SJSA1 (cell line): ENCODE results near the gene SPSB1. TPM values are rescaled to one million over a fixed set of nuclear protein-coding genes. Genes with fewer than 3 reads are reported as not detected.

Experiments used
- DNase-seq, 2 experiments: peaks; one replicate each; pipeline ENCODE4 v3.0.0-alpha.2; 2015 to 2020; ENCODE audit warnings: low spot score in 2 of 2, low read depth in 1 of 2
- H3K27ac ChIP-seq: fragments of 250-450 bp; sonication (Bioruptor Pico); 2 replicates; pipeline ENCODE4 v1.5.1; 2020; ENCODE audit warnings: mild to moderate bottlenecking, moderate library complexity
- H3K27me3 ChIP-seq: fragments of 250-450 bp; sonication (Bioruptor Pico); replicated peaks from 2 replicates; pipeline ENCODE4 v1.5.1; 2020; ENCODE audit warnings: mild to moderate bottlenecking, moderate library complexity
- H3K36me3 ChIP-seq: fragments of 250-450 bp; sonication (Bioruptor Pico); 2 replicates; pipeline ENCODE4 v1.5.1; 2020; ENCODE audit warnings: mild to moderate bottlenecking
- H3K4me1 ChIP-seq: fragments of 250-450 bp; sonication (Bioruptor Pico); replicated peaks from 2 replicates; pipeline ENCODE4 v1.6.1; 2021; ENCODE audit warnings: mild to moderate bottlenecking
- H3K4me3 ChIP-seq: fragments of 250-450 bp; sonication (Bioruptor Pico); 2 replicates; pipeline ENCODE4 v1.5.1; 2020; ENCODE audit warnings: mild to moderate bottlenecking
- H3K9me3 ChIP-seq: fragments of 250-450 bp; sonication (Bioruptor Pico); replicated peaks from 2 replicates; pipeline ENCODE4 v1.5.1; 2020; ENCODE audit warnings: mild to moderate bottlenecking
- total RNA-seq: library from RNA; depleted of rRNA; stranded (reverse); fragments of >200 nt; shearing (Covaris generic); gene quantifications from 2 replicates; pipeline ENCODE4 v1.2.3, GENCODE V29; 2014

The SPSB1 gene
- total RNA-seq, 1 experiment from 2014 or later = 24.4 TPM

DNA sequence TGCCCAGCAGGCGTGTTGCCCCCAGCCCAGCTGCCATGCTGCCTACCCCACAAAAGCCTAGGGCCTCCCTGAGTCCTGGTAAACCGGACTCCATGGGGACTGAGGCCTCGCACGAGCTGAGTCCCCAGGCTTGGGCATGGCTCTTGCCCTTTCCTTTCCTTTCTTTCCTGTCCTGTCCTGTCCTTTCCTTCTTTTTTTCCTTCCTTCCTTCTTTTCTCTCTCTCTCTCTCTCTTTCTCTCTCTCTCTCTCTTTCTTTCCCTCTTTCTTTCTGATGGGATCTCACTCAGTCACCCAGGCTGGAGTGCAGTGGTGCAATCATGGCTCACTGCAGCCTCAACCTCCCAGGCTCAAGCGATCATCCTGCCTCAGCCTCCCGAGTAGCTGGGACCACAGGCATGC lies 104.4 kb downstream of the SPSB1 start:
- Histone ChIP-seq H3K36me3 (no peaks in the 10 kb centered on the region), H3K9me3 (no peaks in the 10 kb centered on the region; the same call in 1 of the 2 replicates), H3K27me3 (no peaks in the 10 kb centered on the region), H3K27ac (no peak overlapping the region), H3K4me3 (no peak overlapping the region), H3K4me1 (peaks cover 42% of the 10 kb centered on the region)
- DNase-seq = no peak

DNA sequence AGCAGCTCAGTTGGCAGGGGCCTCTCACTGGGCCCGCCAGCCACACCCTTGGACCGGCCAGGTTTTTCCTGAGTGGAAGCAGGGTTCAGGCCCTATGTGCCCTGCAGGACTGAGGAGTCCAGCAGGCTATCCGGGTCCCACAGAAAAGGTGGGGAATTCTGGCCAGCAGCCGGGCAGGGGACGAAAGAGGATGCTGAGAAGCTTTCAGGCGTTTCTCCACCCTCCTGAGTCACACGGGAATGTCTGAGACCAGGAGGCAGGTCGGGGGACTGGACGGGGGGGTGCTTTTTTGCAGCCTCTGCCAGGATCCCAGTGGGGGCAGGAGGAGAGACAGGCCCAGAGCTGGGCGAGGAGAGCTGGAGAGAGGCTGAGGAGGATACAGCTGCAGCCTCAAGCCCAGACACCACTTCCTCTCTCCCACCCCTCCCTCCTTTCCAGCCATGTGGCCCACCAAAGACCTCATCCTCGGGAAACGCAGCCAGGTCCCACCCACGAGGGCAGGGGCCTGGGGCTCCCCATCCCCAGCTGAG lies 105.4 kb downstream of the SPSB1 start:
- Histone ChIP-seq H3K9me3 (no peaks in the 10 kb centered on the region; the same call in 1 of the 2 replicates), H3K27ac (no peak overlapping the region), H3K36me3 (no peaks in the 10 kb centered on the region), H3K4me1 (peaks cover 52% of the 10 kb centered on the region), H3K4me3 (no peak overlapping the region), H3K27me3 (no peaks in the 10 kb centered on the region)
- no peak for DNase-seq

DNA sequence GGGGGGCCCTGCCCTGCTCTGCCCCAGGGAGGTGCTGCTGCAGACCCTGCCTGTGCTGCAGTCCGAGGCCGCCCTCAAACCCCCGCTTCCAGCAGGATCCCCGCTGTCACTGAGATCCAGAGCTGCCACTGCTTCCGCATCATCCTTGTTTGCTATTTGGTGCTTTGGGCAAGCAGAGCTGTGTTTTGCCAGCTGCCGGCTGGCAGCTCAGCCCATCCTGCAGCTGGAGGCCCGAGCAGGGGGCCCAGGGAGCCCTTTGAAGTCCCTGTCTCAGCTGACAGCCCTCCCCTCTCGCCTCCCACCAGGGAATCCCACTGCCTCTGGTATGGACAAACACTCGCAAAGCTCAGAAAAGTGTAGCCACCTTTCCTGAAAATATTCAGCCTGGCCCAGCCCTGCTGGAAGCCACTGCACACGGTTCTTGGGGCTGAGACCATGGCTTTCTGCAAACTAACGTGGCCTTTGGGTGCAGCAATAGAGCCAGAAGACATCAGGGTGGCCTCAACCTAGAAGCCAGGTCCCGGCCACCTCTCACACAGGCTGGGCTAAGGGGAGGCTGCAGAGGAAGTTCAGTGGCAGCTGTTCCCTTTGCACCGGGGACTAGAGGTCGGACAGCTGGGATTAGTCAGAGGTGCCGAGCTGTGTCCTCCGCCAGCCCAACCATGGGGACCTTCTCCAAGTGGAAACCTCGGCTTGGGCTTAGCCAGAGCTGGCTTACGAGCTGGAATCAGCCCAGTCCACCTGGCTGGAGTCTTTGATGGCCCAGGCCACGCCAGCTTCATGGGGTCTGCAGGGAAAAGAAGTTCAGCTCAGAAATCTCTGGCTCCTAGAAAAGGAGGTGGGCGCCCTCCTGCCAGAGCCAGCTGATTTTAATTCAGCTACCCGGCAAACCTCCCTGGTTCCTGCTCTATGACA lies 107.1 kb downstream of the SPSB1 start:
- no peaks in the 10 kb centered on the region for H3K27me3 ChIP-seq
- peaks cover 66% of the 10 kb centered on the region for H3K4me1 ChIP-seq
- H3K4me3 ChIP-seq = no peak overlapping the region
- DNase-seq = no peak
- H3K27ac ChIP-seq = no peak overlapping the region
- no peaks in the 10 kb centered on the region for H3K36me3 ChIP-seq
- H3K9me3 ChIP-seq = no peaks in the 10 kb centered on the region; the same call in 1 of the 2 replicates

DNA sequence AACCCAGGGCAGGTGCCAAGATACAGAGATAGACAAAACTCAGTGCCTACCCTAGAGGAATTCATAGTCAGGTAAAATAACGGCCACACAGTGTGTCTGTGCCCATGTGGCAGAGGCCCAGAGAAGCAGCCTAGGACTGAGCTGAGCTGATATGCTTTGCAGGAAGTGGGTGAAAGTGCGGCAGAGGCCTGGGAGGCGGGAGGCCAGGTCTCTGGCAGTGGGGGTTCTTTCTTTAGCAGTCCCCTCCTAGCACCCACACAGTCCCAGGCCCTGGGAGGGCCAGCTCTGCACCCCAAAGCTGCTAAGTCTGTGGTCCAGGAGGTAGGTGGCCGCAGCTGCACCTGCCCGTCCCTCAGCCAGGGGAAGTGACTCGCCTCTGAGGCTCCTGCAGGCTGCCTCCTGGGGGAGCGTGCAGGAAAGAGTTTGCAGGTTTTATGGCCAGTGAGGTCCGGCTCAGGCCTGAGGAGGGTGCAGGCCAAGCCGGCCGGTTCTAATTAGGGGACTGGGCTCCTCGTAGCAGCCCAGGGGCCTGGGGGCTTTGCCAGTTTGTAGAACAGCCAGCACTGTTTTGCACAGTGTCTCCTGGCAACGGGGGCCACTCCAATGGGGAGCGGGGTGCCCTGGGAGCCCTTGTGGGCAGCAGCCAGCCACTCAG lies 107.9 kb downstream of the SPSB1 start:
- H3K9me3 ChIP-seq = no peaks in the 10 kb centered on the region; the same call in 1 of the 2 replicates
- peak in 1 of 2 experiments; percentile 31 for DNase-seq
- peaks cover 74% of the 10 kb centered on the region for H3K4me1 ChIP-seq
- H3K4me3 ChIP-seq = no peak overlapping the region
- no peaks in the 10 kb centered on the region for H3K36me3 ChIP-seq
- H3K27ac ChIP-seq = no peak overlapping the region
- no peaks in the 10 kb centered on the region for H3K27me3 ChIP-seq

DNA sequence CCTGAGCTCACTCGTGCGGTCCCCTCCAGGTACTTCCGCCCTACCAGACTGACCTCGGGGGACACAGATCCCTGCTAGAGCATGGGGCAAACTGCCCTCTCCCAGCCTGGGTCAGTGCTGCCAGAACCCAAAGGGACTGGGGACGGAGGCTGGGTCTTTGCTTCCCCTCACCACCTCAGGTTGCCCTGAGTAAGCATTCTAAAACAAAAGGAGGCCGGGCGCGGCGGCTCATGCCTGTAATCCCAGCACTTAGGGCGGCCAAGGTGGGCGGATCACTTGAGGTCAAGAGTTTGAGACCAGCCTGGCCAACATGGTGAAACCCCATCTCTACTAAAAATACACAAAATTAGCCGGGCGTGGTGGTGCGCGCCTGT lies 108.4 kb downstream of the SPSB1 start:
- DNase-seq = no peak
- Histone ChIP-seq H3K9me3 (no peaks in the 10 kb centered on the region; the same call in 1 of the 2 replicates), H3K4me3 (no peak overlapping the region), H3K27ac (0 out of 2 replicates have a peak overlapping the region, but pooled peaks have one; percentile 30), H3K36me3 (no peaks in the 10 kb centered on the region), H3K4me1 (peaks cover 76% of the 10 kb centered on the region), H3K27me3 (no peaks in the 10 kb centered on the region)

DNA sequence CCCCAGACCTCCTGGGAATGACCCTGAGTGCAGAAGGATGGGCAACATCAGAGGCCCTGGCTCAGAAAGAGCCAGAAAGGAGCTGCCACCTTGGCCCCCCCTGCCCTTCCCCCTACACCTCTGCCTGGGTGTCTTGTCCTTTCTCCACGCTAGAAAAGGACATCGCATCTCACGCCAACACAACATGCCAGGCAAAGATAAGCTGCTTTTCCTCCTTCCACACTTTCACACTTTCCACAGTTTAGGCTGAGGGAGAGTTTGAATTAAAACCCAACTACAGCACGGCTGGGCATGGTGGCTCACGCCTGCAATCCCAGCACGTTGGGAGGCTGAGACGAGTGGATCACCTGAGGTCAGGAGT lies 109.5 kb downstream of the SPSB1 start:
- no peaks in the 10 kb centered on the region for H3K27me3 ChIP-seq
- H3K4me1 ChIP-seq = peaks cover 77% of the 10 kb centered on the region
- H3K27ac ChIP-seq = peak overlapping the region; percentile 30
- H3K36me3 ChIP-seq = no peaks in the 10 kb centered on the region
- no peak overlapping the region for H3K4me3 ChIP-seq
- DNase-seq = no peak
- no peaks in the 10 kb centered on the region; the same call in 1 of the 2 replicates for H3K9me3 ChIP-seq

DNA sequence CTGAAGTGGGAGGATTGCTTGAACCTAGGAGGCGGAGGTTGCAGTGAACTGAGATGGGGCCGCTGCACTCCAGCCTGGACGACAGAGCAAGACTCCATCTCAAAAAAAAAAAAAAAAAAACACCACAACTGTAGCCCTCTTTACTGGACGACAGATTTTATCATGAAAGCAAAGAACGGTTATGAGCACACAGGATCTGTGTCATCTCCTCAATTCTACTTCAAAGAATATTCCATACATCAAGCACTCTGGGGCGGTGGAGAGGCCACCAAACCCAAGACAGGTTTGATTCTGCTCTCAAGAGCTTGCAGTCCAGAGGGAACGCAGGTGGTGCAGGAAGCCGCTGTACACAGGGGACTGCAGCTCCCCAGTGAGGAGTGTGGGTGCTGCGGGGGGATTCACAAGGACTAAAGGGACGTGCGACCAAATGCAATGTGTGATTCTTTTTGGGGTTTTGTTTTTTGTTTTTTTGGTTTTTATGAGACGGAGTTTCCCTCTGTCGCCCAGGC lies 110.1 kb downstream of the SPSB1 start:
- H3K27ac ChIP-seq = no peak overlapping the region

DNA sequence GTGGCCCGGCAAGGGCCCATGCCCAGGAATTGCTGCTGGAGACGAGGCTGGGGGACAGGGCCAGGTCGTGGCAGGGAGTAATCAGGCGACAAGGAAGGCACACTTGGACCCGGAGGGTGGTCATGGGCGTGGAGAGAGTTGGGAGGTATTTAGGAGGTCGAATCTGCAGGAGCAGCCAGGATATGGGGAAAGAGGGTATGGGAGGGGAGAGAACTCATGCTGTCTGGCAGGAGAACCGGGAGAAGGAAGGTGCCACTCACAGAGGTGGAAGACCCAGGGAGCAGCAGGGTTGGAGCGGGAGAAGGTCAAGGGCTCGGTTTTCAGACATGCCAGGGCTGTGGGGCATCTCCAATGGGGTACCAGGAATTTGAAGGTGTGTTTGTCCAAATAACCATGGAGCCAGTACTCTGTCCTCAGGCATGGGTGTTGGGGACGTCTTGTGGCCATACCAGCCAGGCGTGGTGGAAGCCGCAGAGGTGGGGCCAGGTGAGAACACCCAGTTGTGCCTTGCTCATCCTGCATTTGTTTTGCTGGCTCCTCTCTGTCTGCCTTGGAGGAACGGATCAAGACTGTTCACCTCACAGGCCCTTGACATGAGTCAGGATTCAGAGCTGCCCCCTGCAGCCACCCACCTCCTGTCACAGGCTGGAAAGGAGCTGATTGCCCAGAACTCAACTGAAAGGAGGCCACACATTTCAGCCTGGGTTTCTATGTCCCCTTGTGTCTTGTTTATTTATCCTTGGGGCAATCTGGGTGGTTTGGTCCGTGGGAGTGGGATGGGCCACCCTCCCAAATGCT lies 111.6 kb downstream of the SPSB1 start:
- Histone ChIP-seq H3K36me3 (no peaks in the 10 kb centered on the region), H3K27me3 (no peaks in the 10 kb centered on the region), H3K9me3 (no peaks in the 10 kb centered on the region), H3K4me1 (peaks cover 69% of the 10 kb centered on the region), H3K4me3 (no peak overlapping the region), H3K27ac (peak overlapping the region; percentile 26)
- DNase-seq = peak; percentile 74 to 81

More for the DNA sequence above, 110.1 kb downstream of the SPSB1 start:
- H3K4me1 ChIP-seq = peaks cover 77% of the 10 kb centered on the region
- no peaks in the 10 kb centered on the region; the same call in 1 of the 2 replicates for H3K9me3 ChIP-seq
- H3K27me3 ChIP-seq = no peaks in the 10 kb centered on the region
- no peak overlapping the region for H3K4me3 ChIP-seq
- DNase-seq = no peak
- H3K36me3 ChIP-seq = no peaks in the 10 kb centered on the region

DNA sequence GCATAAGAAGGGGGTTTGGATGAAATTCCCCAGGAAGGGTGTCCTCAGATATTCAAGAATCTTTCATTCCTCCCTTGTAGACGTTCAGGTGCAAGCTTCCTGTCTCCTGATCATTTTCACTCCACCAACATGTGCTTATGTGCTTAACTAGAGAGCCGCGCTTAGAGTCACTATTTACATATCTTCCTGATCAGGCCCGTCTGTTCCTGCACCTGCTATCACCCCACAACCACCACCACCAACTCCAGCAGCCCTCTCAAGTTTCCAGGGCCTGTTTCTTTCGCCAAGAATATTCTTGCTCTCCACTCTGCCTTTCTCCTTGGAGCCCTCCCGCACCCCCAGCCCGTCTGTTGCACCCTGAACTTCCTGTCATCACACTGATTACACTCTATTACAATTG lies 113.4 kb downstream of the SPSB1 start:
- Histone ChIP-seq H3K4me3 (no peak overlapping the region), H3K4me1 (peaks cover 60% of the 10 kb centered on the region), H3K36me3 (no peaks in the 10 kb centered on the region), H3K27me3 (no peaks in the 10 kb centered on the region), H3K27ac (no peak overlapping the region), H3K9me3 (no peaks in the 10 kb centered on the region)
- no peak for DNase-seq

DNA sequence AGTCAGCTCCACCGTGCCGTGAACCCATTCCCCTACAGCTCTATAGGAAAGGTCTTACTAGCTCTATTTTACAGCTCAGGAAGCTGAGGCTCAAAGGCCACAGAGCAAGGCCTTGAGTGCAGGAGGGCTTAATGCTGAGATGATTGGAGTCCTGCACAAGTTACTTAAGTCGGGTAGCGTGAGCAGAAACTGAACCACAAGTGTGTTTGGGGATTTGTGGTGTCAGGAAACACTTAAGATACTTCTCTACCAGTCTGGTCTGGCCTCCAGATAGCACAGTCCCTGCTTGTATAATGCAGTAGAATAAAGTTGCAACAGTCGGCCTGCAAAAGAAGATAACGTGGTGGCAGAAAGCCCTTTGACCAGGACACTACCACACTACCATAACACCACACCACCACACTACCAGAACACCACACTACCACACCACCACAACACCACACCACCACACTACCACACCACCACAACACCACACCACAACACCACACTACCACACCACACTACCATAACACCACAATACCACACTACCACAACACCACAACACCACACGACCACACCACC lies 118.1 kb downstream of the SPSB1 start:
- H3K27ac ChIP-seq = no peak overlapping the region

DNA sequence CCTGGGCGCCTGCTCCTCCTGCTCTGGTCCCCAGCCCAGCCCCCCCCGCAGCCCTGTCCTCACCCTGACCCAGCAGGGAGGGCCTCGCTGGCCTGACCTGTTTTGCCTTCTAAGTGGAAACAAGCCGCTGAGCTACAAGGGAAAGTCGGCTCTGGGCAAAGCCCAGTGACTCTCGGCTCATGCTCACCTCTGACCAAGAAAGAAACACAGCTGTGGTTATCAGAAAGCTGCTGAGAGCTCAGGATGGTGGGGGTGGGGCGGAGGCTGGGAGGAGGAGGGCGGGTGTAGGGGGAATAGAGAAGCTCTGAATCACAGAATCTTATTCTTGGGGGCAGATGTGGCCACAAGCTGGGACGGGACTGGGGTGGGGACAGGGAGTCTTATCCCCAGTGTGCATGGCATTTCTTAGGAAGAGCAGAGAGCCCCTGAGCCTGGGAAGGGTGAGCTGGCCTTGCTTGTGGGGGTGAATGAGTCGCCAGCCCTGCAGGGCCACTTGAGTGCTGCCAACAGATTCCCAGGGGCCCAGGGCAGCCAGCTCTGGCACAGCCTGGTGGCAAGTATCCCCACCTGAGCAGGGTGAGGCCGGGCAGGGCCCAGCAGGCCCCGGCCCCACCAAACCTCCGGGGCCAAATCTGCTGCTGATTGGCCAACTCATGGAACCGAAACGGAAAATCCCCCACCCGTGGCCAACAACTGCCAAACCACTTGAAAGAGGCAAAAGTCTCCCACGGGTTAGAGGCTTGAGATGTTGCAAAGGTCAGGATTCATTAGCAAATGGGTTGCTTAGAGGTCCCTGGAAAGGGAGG lies 120.6 kb downstream of the SPSB1 start:
- peak; percentile 78 to 90 for DNase-seq
- Histone ChIP-seq H3K9me3 (no peaks in the 10 kb centered on the region), H3K36me3 (no peaks in the 10 kb centered on the region), H3K4me1 (peaks cover 45% of the 10 kb centered on the region), H3K27me3 (no peaks in the 10 kb centered on the region), H3K4me3 (no peak overlapping the region), H3K27ac (peak overlapping the region; percentile 87)

More for the DNA sequence above, 118.1 kb downstream of the SPSB1 start:
- Histone ChIP-seq H3K4me1 (peaks cover 49% of the 10 kb centered on the region), H3K4me3 (no peak overlapping the region), H3K9me3 (no peaks in the 10 kb centered on the region), H3K27me3 (no peaks in the 10 kb centered on the region), H3K36me3 (no peaks in the 10 kb centered on the region)
- peak; percentile 46 to 53 for DNase-seq

DNA sequence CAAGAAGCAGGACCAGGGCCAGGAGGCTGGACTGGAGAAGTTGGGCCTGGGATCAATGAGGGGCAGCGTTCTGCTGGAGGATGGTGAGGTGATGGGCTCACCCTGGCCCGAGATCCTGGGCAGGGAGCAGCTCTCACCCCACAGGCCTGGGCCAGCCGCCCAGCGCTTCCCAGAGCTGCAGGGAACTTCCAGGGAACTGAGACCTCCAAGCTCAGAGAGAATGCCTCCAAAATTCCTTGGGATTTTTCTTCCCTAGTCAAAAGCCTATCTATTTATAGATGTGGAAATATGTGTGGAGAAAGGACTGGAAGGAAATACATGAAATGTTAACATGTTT lies 121.2 kb downstream of the SPSB1 start:
- Histone ChIP-seq H3K9me3 (no peaks in the 10 kb centered on the region), H3K4me1 (peaks cover 45% of the 10 kb centered on the region), H3K27me3 (no peaks in the 10 kb centered on the region), H3K4me3 (no peak overlapping the region), H3K36me3 (no peaks in the 10 kb centered on the region), H3K27ac (peak overlapping the region; percentile 87)
- no peak for DNase-seq
